ENCODE data around the gene ENTREP3.
"Not testable (repeated sequence)": the region's sequence is repeated elsewhere in the genome, so short reads cannot be mapped to it uniquely, and the experiment has no call there.

Gene ENTREP3

GRCh38 chr1:155293086-155293749, 37.9 kb upstream of the ENTREP3 start:
- Histone ChIP-seq H3K4me3 (ENCODE audit: low read depth in 1 of 2, low read length in 2 of 2) (no peak overlapping the region), H3K36me3 (ENCODE audit: control insufficient read depth in 1 of 2, insufficient read depth in 2 of 2, low read length in 2 of 2) (no peaks in the 10 kb centered on the region), H3K27ac (ENCODE audit: low read length) (no peak overlapping the region), H3K27me3 (ENCODE audit: low read depth, low read length) (peaks cover 19% of the 10 kb centered on the region), H3K9me3 (ENCODE audit: control insufficient read depth in 1 of 2, low read length in 2 of 2) (no peaks in the 10 kb centered on the region), H3K4me1 (ENCODE audit: control insufficient read depth in 1 of 2, insufficient read depth in 2 of 2, low read length in 2 of 2) (peaks cover 0 to 9% of the 10 kb centered on the region in 2 donors)

GRCh38 chr1:155291006-155291405, 35.7 kb upstream of the ENTREP3 start:
- not testable (repeated sequence) for H3K4me3 ChIP-seq (ENCODE audit: low read depth in 1 of 2, low read length in 2 of 2); H3K4me1 ChIP-seq (ENCODE audit: control insufficient read depth in 1 of 2, insufficient read depth in 2 of 2, low read length in 2 of 2); H3K36me3 ChIP-seq (ENCODE audit: control insufficient read depth in 1 of 2, insufficient read depth in 2 of 2, low read length in 2 of 2); H3K9me3 ChIP-seq (ENCODE audit: control insufficient read depth in 1 of 2, low read length in 2 of 2); H3K27ac ChIP-seq (ENCODE audit: low read length)
- peaks cover 17% of the 10 kb centered on the region for H3K27me3 ChIP-seq (ENCODE audit: low read depth, low read length)

GRCh38 chr1:155287987-155288543, 32.8 kb upstream of the ENTREP3 start:
- H3K4me3 ChIP-seq (ENCODE audit: low read depth in 1 of 2, low read length in 2 of 2), result no peak overlapping the region
- H3K27ac ChIP-seq (ENCODE audit: low read length), result no peak overlapping the region
- no peaks in the 10 kb centered on the region for H3K36me3 ChIP-seq (ENCODE audit: control insufficient read depth in 1 of 2, insufficient read depth in 2 of 2, low read length in 2 of 2)
- H3K9me3 ChIP-seq (ENCODE audit: control insufficient read depth in 1 of 2, low read length in 2 of 2), result no peaks in the 10 kb centered on the region
- no peaks in the 10 kb centered on the region for H3K27me3 ChIP-seq (ENCODE audit: low read depth, low read length)
- no peaks in the 10 kb centered on the region for H3K4me1 ChIP-seq (ENCODE audit: control insufficient read depth in 1 of 2, insufficient read depth in 2 of 2, low read length in 2 of 2)

- H3K9me3 ChIP-seq (ENCODE audit: control insufficient read depth in 1 of 2, low read length in 2 of 2), result no peaks in the 10 kb centered on the region
- no peak overlapping the region for H3K4me3 ChIP-seq (ENCODE audit: low read depth in 1 of 2, low read length in 2 of 2)
- no peaks in the 10 kb centered on the region for H3K27me3 ChIP-seq (ENCODE audit: low read depth, low read length)
- no peak overlapping the region for H3K27ac ChIP-seq (ENCODE audit: low read length)
- no peaks in the 10 kb centered on the region for H3K4me1 ChIP-seq (ENCODE audit: control insufficient read depth in 1 of 2, insufficient read depth in 2 of 2, low read length in 2 of 2)
- H3K36me3 ChIP-seq (ENCODE audit: control insufficient read depth in 1 of 2, insufficient read depth in 2 of 2, low read length in 2 of 2), result no peaks in the 10 kb centered on the region
Measured at GRCh38 chr1:155286544-155286943, 31.3 kb upstream of the ENTREP3 start.

- Histone ChIP-seq H3K27ac (ENCODE audit: low read length) (no peak overlapping the region), H3K27me3 (ENCODE audit: low read depth, low read length) (no peaks in the 10 kb centered on the region), H3K36me3 (ENCODE audit: control insufficient read depth in 1 of 2, insufficient read depth in 2 of 2, low read length in 2 of 2) (no peaks in the 10 kb centered on the region), H3K9me3 (ENCODE audit: control insufficient read depth in 1 of 2, low read length in 2 of 2) (no peaks in the 10 kb centered on the region), H3K4me1 (ENCODE audit: control insufficient read depth in 1 of 2, insufficient read depth in 2 of 2, low read length in 2 of 2) (no peaks in the 10 kb centered on the region), H3K4me3 (ENCODE audit: low read depth in 1 of 2, low read length in 2 of 2) (no peak overlapping the region)
Measured at GRCh38 chr1:155285631-155286044, 30.4 kb upstream of the ENTREP3 start.

- H3K27ac ChIP-seq (ENCODE audit: low read length), result no peak overlapping the region
- no peaks in the 10 kb centered on the region for H3K9me3 ChIP-seq (ENCODE audit: control insufficient read depth in 1 of 2, low read length in 2 of 2)
- no peaks in the 10 kb centered on the region for H3K4me1 ChIP-seq (ENCODE audit: control insufficient read depth in 1 of 2, insufficient read depth in 2 of 2, low read length in 2 of 2)
- no peak overlapping the region for H3K4me3 ChIP-seq (ENCODE audit: low read depth in 1 of 2, low read length in 2 of 2)
- no peaks in the 10 kb centered on the region for H3K36me3 ChIP-seq (ENCODE audit: control insufficient read depth in 1 of 2, insufficient read depth in 2 of 2, low read length in 2 of 2)
- H3K27me3 ChIP-seq (ENCODE audit: low read depth, low read length), result no peaks in the 10 kb centered on the region
Measured at GRCh38 chr1:155285063-155285462, 29.8 kb upstream of the ENTREP3 start.

GRCh38 chr1:155284476-155284875, 29.2 kb upstream of the ENTREP3 start:
- Histone ChIP-seq H3K4me1 (ENCODE audit: control insufficient read depth in 1 of 2, insufficient read depth in 2 of 2, low read length in 2 of 2) (no peaks in the 10 kb centered on the region), H3K4me3 (ENCODE audit: low read depth in 1 of 2, low read length in 2 of 2) (no peak overlapping the region), H3K9me3 (ENCODE audit: control insufficient read depth in 1 of 2, low read length in 2 of 2) (no peaks in the 10 kb centered on the region), H3K36me3 (ENCODE audit: control insufficient read depth in 1 of 2, insufficient read depth in 2 of 2, low read length in 2 of 2) (no peaks in the 10 kb centered on the region), H3K27ac (ENCODE audit: low read length) (no peak overlapping the region), H3K27me3 (ENCODE audit: low read depth, low read length) (no peaks in the 10 kb centered on the region)

- H3K4me1 ChIP-seq (ENCODE audit: control insufficient read depth in 1 of 2, insufficient read depth in 2 of 2, low read length in 2 of 2), result peaks cover 0 to 9% of the 10 kb centered on the region in 2 donors
- no peak overlapping the region for H3K27ac ChIP-seq (ENCODE audit: low read length)
- H3K9me3 ChIP-seq (ENCODE audit: control insufficient read depth in 1 of 2, low read length in 2 of 2), result no peaks in the 10 kb centered on the region
- no peaks in the 10 kb centered on the region for H3K27me3 ChIP-seq (ENCODE audit: low read depth, low read length)
- no peaks in the 10 kb centered on the region for H3K36me3 ChIP-seq (ENCODE audit: control insufficient read depth in 1 of 2, insufficient read depth in 2 of 2, low read length in 2 of 2)
- H3K4me3 ChIP-seq (ENCODE audit: low read depth in 1 of 2, low read length in 2 of 2), result no peak overlapping the region
Measured at GRCh38 chr1:155282488-155283091, 27.3 kb upstream of the ENTREP3 start.

GRCh38 chr1:155279268-155279667, 24.0 kb upstream of the ENTREP3 start:
- peaks cover 0 to 17% of the 10 kb centered on the region in 2 donors for H3K4me1 ChIP-seq (ENCODE audit: control insufficient read depth in 1 of 2, insufficient read depth in 2 of 2, low read length in 2 of 2)
- no peak overlapping the region for H3K27ac ChIP-seq (ENCODE audit: low read length)
- H3K27me3 ChIP-seq (ENCODE audit: low read depth, low read length), result no peaks in the 10 kb centered on the region
- no peaks in the 10 kb centered on the region for H3K36me3 ChIP-seq (ENCODE audit: control insufficient read depth in 1 of 2, insufficient read depth in 2 of 2, low read length in 2 of 2)
- H3K4me3 ChIP-seq (ENCODE audit: low read depth in 1 of 2, low read length in 2 of 2), result no peak overlapping the region
- no peaks in the 10 kb centered on the region for H3K9me3 ChIP-seq (ENCODE audit: control insufficient read depth in 1 of 2, low read length in 2 of 2)

- Histone ChIP-seq H3K4me3 (ENCODE audit: low read depth in 1 of 2, low read length in 2 of 2) (peak overlapping the region in 1 of 2 donors; percentile 60), H3K36me3 (ENCODE audit: control insufficient read depth in 1 of 2, insufficient read depth in 2 of 2, low read length in 2 of 2) (no peaks in the 10 kb centered on the region), H3K4me1 (ENCODE audit: control insufficient read depth in 1 of 2, insufficient read depth in 2 of 2, low read length in 2 of 2) (peaks cover 0 to 17% of the 10 kb centered on the region in 2 donors), H3K9me3 (ENCODE audit: control insufficient read depth in 1 of 2, low read length in 2 of 2) (no peaks in the 10 kb centered on the region), H3K27me3 (ENCODE audit: low read depth, low read length) (no peaks in the 10 kb centered on the region), H3K27ac (ENCODE audit: low read length) (no peak overlapping the region)
Measured at GRCh38 chr1:155278689-155279160, 23.4 kb upstream of the ENTREP3 start.

- H3K9me3 ChIP-seq (ENCODE audit: control insufficient read depth in 1 of 2, low read length in 2 of 2), result no peaks in the 10 kb centered on the region
- peaks cover 0 to 17% of the 10 kb centered on the region in 2 donors for H3K4me1 ChIP-seq (ENCODE audit: control insufficient read depth in 1 of 2, insufficient read depth in 2 of 2, low read length in 2 of 2)
- H3K4me3 ChIP-seq (ENCODE audit: low read depth in 1 of 2, low read length in 2 of 2), result peak overlapping the region; percentile 60 to 84
- no peaks in the 10 kb centered on the region for H3K27me3 ChIP-seq (ENCODE audit: low read depth, low read length)
- no peaks in the 10 kb centered on the region for H3K36me3 ChIP-seq (ENCODE audit: control insufficient read depth in 1 of 2, insufficient read depth in 2 of 2, low read length in 2 of 2)
- H3K27ac ChIP-seq (ENCODE audit: low read length), result no peak overlapping the region
Measured at GRCh38 chr1:155277902-155278688, 22.8 kb upstream of the ENTREP3 start.

Measured in muscle layer of duodenum (tissue), 2 donors.